DND-41 (cell line): ENCODE data around the gene PSD.

Experiments used
- ATAC-seq: fragments of 200-7000 bp; cut with Tn5 transposase; 3 replicates; pipeline ENCODE4 v1.9.1; 2021; ENCODE audit warnings: low read depth; ENCODE audit not compliant: insufficient read depth
- DNase-seq: peaks from one replicate; pipeline ENCODE4 v3.0.0-alpha.2; 2020
- H2AFZ ChIP-seq: 2 replicates; pipeline ENCODE4 v1.6.0; 2012; ENCODE audit warnings: low read depth, low read length
- H3K27ac ChIP-seq: 2 replicates; pipeline ENCODE4 v1.5.1; 2012; ENCODE audit warnings: low read length, inconsistent platforms
- H3K27me3 ChIP-seq: fragments of 200-600 bp; sonication (generic); 2 replicates; pipeline ENCODE4 v1.6.0; 2012; ENCODE audit warnings: low read length, mild to moderate bottlenecking, inconsistent platforms; ENCODE audit not compliant: insufficient read depth, poor library complexity
- H3K36me3 ChIP-seq: 2 replicates; pipeline ENCODE4 v1.5.1; 2012; ENCODE audit warnings: low read length, inconsistent platforms; ENCODE audit not compliant: insufficient read depth
- H3K4me1 ChIP-seq: 2 replicates; pipeline ENCODE4 v1.5.1; 2012; ENCODE audit warnings: mild to moderate bottlenecking, low read length; ENCODE audit not compliant: insufficient read depth
- H3K4me2 ChIP-seq: 2 replicates; pipeline ENCODE4 v1.6.0; 2012; ENCODE audit warnings: mild to moderate bottlenecking, moderate library complexity, low read length, inconsistent platforms; ENCODE audit not compliant: insufficient read depth
- H3K4me3 ChIP-seq, 2 experiments: fragments of 200-600 bp in 1 of 2; shearing (Covaris generic) in 1 of 2; 2 replicates each; pipeline ENCODE4 v1.5.1; 2012 to 2016; ENCODE audit warnings: inconsistent platforms in 2 of 2, low read length in 2 of 2, mild to moderate bottlenecking in 2 of 2, low read depth in 1 of 2, moderate library complexity in 1 of 2
- H3K79me2 ChIP-seq: 2 replicates; pipeline ENCODE4 v1.6.0; 2012; ENCODE audit warnings: low read length, inconsistent platforms; ENCODE audit not compliant: insufficient read depth
- H3K9ac ChIP-seq: 2 replicates; pipeline ENCODE4 v1.6.0; 2012; ENCODE audit warnings: low read depth, mild to moderate bottlenecking, inconsistent platforms, low read length, moderate library complexity
- H3K9me3 ChIP-seq: 2 replicates; pipeline ENCODE4 v1.5.1; 2012; ENCODE audit warnings: low read length, moderate library complexity, mild to moderate bottlenecking, inconsistent platforms; ENCODE audit not compliant: insufficient read depth, severe bottlenecking
- H4K20me1 ChIP-seq: 2 replicates; pipeline ENCODE4 v1.6.0; 2012; ENCODE audit warnings: low read length; ENCODE audit not compliant: insufficient read depth
- EZH2 ChIP-seq: IDR thresholded peaks from 3 replicates; pipeline ENCODE4 v1.6.1; 2012; ENCODE audit warnings: borderline replicate concordance, low read depth, mild to moderate bottlenecking, moderate library complexity, low read length, inconsistent platforms; ENCODE audit not compliant: severe bottlenecking
- TF ChIP-seq, protein P1 (sequence below): IDR thresholded peaks from 2 replicates; pipeline ENCODE4 v1.5.1; 2012; ENCODE audit warnings: borderline replicate concordance, low read length, moderate library complexity, mild to moderate bottlenecking; ENCODE audit not compliant: poor library complexity, severe bottlenecking; ENCODE audit errors: extremely low read depth

PSD gene

GRCh38 chr10:102414749-102415148, 3.8 kb downstream of the PSD start:
- Histone ChIP-seq H3K4me2 (no peak overlapping the region), H2AFZ (no peak overlapping the region), H3K27me3 (peaks cover 15% of the 10 kb centered on the region), H3K4me1 (peaks cover 11% of the 10 kb centered on the region), H3K9me3 (no peaks in the 10 kb centered on the region), H3K36me3 (no peaks in the 10 kb centered on the region), H3K27ac (no peak overlapping the region), H4K20me1 (peaks cover 13% of the 10 kb centered on the region), H3K4me3 (no peak overlapping the region), H3K79me2 (no peaks in the 10 kb centered on the region), H3K9ac (no peak overlapping the region)
- TF ChIP-seq, protein P1, sequence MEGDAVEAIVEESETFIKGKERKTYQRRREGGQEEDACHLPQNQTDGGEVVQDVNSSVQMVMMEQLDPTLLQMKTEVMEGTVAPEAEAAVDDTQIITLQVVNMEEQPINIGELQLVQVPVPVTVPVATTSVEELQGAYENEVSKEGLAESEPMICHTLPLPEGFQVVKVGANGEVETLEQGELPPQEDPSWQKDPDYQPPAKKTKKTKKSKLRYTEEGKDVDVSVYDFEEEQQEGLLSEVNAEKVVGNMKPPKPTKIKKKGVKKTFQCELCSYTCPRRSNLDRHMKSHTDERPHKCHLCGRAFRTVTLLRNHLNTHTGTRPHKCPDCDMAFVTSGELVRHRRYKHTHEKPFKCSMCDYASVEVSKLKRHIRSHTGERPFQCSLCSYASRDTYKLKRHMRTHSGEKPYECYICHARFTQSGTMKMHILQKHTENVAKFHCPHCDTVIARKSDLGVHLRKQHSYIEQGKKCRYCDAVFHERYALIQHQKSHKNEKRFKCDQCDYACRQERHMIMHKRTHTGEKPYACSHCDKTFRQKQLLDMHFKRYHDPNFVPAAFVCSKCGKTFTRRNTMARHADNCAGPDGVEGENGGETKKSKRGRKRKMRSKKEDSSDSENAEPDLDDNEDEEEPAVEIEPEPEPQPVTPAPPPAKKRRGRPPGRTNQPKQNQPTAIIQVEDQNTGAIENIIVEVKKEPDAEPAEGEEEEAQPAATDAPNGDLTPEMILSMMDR: no peak
- no peak for TF ChIP-seq EZH2
- DNase-seq (no peak), ATAC-seq (no peak)

GRCh38 chr10:102413806-102414561, 4.6 kb downstream of the PSD start:
- Histone ChIP-seq H3K27ac (no peak overlapping the region), H3K4me1 (peaks cover 9% of the 10 kb centered on the region), H3K27me3 (peaks cover 22% of the 10 kb centered on the region), H3K36me3 (no peaks in the 10 kb centered on the region), H3K4me3 (no peak overlapping the region), H3K9me3 (no peaks in the 10 kb centered on the region), H2AFZ (no peak overlapping the region), H4K20me1 (peaks cover 12% of the 10 kb centered on the region), H3K79me2 (no peaks in the 10 kb centered on the region), H3K9ac (no peak overlapping the region), H3K4me2 (no peak overlapping the region)
- ATAC-seq: no peak
- DNase-seq: no peak
- no peak for TF ChIP-seq EZH2
- TF ChIP-seq, protein P1: no peak

- DNase-seq (peak; percentile 69), ATAC-seq (peak; percentile 74)
- Histone ChIP-seq H3K9me3 (no peaks in the 10 kb centered on the region), H3K27ac (no peak overlapping the region), H3K79me2 (no peaks in the 10 kb centered on the region), H2AFZ (no peak overlapping the region), H3K9ac (no peak overlapping the region), H3K4me3 (no peak overlapping the region), H3K36me3 (no peaks in the 10 kb centered on the region), H3K4me1 (peaks cover 10% of the 10 kb centered on the region), H4K20me1 (peaks cover 10% of the 10 kb centered on the region), H3K4me2 (no peak overlapping the region), H3K27me3 (peaks cover 28% of the 10 kb centered on the region)
- no peak for TF ChIP-seq EZH2
- TF ChIP-seq, protein P1: no peak
Observed at GRCh38 chr10:102413053-102413705, 5.4 kb downstream of the PSD start.
